Upper lobe of left lung (tissue), 4 donors: ENCODE measurements around the gene ZNF318.
"Not testable (repeated sequence)": the region's sequence is repeated elsewhere in the genome, so short reads cannot be mapped to it uniquely, and the experiment has no call there.

Experiments used
- POLR2A ChIP-seq, 4 donors: fragments of 450-650 bp; IDR thresholded peaks; one replicate each; pipeline ENCODE4 v1.5.1; 2016 to 2017; ENCODE audit warnings: antibody characterized with exemption in 4 of 4, mild to moderate bottlenecking in 2 of 4
- POLR2AphosphoS5 ChIP-seq, 2 donors: sonication (generic); formaldehyde crosslinking; IDR thresholded peaks; one replicate each; pipeline ENCODE4 v1.5.1; 2017; ENCODE audit warnings: antibody characterized with exemption in 2 of 2
- TF ChIP-seq, protein P1 (sequence below), 6 experiments: fragments of 450-650 bp in 4 of 6; fragments of 200-600 bp in 2 of 6; sonication (generic) in 2 of 6; IDR thresholded peaks; one replicate each; pipeline ENCODE4 v1.5.1; 2016 to 2019; ENCODE audit warnings: antibody characterized with exemption in 6 of 6

DNA sequence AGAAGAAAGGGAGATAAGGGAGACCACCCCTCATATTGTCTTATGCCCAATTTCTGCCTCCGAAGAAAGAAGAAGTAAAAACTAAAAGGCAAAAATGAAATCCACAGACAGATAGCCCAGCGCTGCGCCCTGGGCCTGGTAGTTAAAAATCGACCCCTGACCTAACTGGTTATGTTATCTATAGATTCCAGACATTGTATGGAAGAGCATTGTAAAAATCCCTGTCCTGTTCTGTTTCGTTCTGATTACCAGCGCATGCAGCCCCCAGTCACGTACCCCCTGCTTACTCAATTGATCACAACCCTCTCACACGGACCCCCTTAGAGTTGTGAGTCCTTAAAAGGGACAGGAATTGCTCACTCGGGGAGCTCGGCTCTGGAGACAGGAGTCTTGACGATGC lies 23.7 kb upstream of the ZNF318 start:
- not testable (repeated sequence) for TF ChIP-seq POLR2A, POLR2AphosphoS5 (IDR thresholded peaks at IDR 0.05)
- TF ChIP-seq, protein P1, sequence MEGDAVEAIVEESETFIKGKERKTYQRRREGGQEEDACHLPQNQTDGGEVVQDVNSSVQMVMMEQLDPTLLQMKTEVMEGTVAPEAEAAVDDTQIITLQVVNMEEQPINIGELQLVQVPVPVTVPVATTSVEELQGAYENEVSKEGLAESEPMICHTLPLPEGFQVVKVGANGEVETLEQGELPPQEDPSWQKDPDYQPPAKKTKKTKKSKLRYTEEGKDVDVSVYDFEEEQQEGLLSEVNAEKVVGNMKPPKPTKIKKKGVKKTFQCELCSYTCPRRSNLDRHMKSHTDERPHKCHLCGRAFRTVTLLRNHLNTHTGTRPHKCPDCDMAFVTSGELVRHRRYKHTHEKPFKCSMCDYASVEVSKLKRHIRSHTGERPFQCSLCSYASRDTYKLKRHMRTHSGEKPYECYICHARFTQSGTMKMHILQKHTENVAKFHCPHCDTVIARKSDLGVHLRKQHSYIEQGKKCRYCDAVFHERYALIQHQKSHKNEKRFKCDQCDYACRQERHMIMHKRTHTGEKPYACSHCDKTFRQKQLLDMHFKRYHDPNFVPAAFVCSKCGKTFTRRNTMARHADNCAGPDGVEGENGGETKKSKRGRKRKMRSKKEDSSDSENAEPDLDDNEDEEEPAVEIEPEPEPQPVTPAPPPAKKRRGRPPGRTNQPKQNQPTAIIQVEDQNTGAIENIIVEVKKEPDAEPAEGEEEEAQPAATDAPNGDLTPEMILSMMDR (IDR thresholded peaks at IDR 0.05) = not testable (repeated sequence)
